ENCODE measurements around the gene MPRIP. TPM values are rescaled to one million over a fixed set of nuclear protein-coding genes. Genes with fewer than 3 reads are reported as not detected.

MPRIP gene
- total and polyA plus RNA-seq, 2 donors (not counting 1 experiment from before 2014, with no cell fraction given): 130 to 299 TPM

- peaks cover 19 to 42% of the 10 kb centered on the region in 2 donors for H3K4me1 ChIP-seq (ENCODE audit: control insufficient read depth in 2 of 2, insufficient read depth in 2 of 2, low read length in 2 of 2)
- ATAC-seq (ENCODE audit: low read depth): peak; percentile 74
These were observed 139.7 kb downstream of the MPRIP start for GRCh38 chr17:17181666-17182597.

More at GRCh38 chr17:17181666-17182597, 139.7 kb downstream of the MPRIP start:
- Mint-ChIP-seq H3K9me3 (ENCODE audit: insufficient read depth) (no peaks in the 10 kb centered on the region), H3K4me1 (peaks cover 47% of the 10 kb centered on the region), H3K27ac (peak overlapping the region; percentile 93), H3K27me3 (no peaks in the 10 kb centered on the region), H3K4me3 (peak overlapping the region; percentile 74)
- ChIA-PET POLR2A (interaction anchor here (0.7 to 1.0 kb wide), 2 partner anchors 9 to 55 kb away, joined by 3 to 7 read pairs; partner anchors contain the start of gene FLCN), CTCF (interaction anchor here (1.3 kb wide), 1 partner anchor 181 kb away, joined by 3 read pairs; no protein-coding TSS in a partner anchor)
- no peak for TF ChIP-seq EZH2 (IDR thresholded peaks at IDR 0.05; ENCODE audit: borderline replicate concordance, insufficient read depth, low read depth, low read length, poor library complexity, severe bottlenecking)
- no peak for TF ChIP-seq CTCF (IDR thresholded peaks at IDR 0.05)
- Histone ChIP-seq H3K36me3 (replicated peaks in 1 of 2; ENCODE audit: control extremely low read depth in 1 of 2, control insufficient read depth in 1 of 2, extremely low read depth in 1 of 2, insufficient read depth in 2 of 2, low read length in 1 of 2) (peaks cover 14 to 55% of the 10 kb centered on the region in 2 experiments), H3K27me3 (replicated peaks in 1 of 4; ENCODE audit: control extremely low read depth in 1 of 4, control insufficient read depth in 3 of 4, insufficient read depth in 4 of 4, low read length in 3 of 4) (no peaks in the 10 kb centered on the region), H3K4me3 (ENCODE audit: control extremely low read depth in 1 of 5, extremely low read depth in 1 of 5, insufficient read depth in 1 of 5, low read depth in 2 of 5, low read length in 4 of 5) (peak overlapping the region in 1 of 5 experiments; percentile 8), H3K27ac (ENCODE audit: low read length in 2 of 2) (peak overlapping the region; percentile 57 to 61), H2AFZ (ENCODE audit: insufficient read depth, low read depth, low read length, poor library complexity, severe bottlenecking) (no peak overlapping the region), H3K79me2 (ENCODE audit: control insufficient read depth, insufficient read depth, low read length) (no peaks in the 10 kb centered on the region), H3K9me3 (ENCODE audit: control extremely low read depth in 1 of 3, control insufficient read depth in 2 of 3, insufficient read depth in 1 of 3, low read length in 2 of 3) (peaks cover 0 to 4% (median 0%) of the 10 kb centered on the region in 3 donors), H4K20me1 (ENCODE audit: control insufficient read depth, insufficient read depth, low read length, poor library complexity, severe bottlenecking) (no peaks in the 10 kb centered on the region), H3K9ac (ENCODE audit: low read length) (peak overlapping the region; percentile 38), H3K4me2 (replicated peaks; ENCODE audit: low read depth, low read length, poor library complexity, severe bottlenecking) (peak overlapping the region; percentile 64)
- intact Hi-C loops (cut with micrococcal nuclease): loop anchor here (10.0 kb wide), 1 partner anchor 53 kb away; the partner anchor contains the start of gene FLCN
- WGBS (ENCODE audit: insufficient coverage): 10% methylated on average over 14 of the region's 15 CpGs
- peak; percentile 48 for DNase-seq
